SK-N-SH (cell line): ENCODE measurements around the gene PCDH1.

Source experiments
- CTCF ChIP-seq: fragments of 200-600 bp; sonication (generic); IDR thresholded peaks from 2 replicates; pipeline ENCODE4 v1.6.1; 2017; ENCODE audit warnings: antibody characterized with exemption, mild to moderate bottlenecking, moderate library complexity
- ELF1 ChIP-seq: IDR thresholded peaks from 2 replicates; pipeline ENCODE4 v1.4.0; 2012
- EP300 ChIP-seq, 2 experiments: IDR thresholded peaks; 2 replicates each; pipeline versions ENCODE4 v1.4.0 to v1.6.1; 2012; ENCODE audit warnings: borderline replicate concordance in 1 of 2, low read depth in 1 of 2, low read length in 1 of 2
- FOXM1 ChIP-seq: IDR thresholded peaks from 2 replicates; pipeline ENCODE4 v1.4.0; 2012; ENCODE audit warnings: low read depth, mild to moderate bottlenecking
- POLR2AphosphoS5 ChIP-seq: IDR thresholded peaks from 2 replicates; pipeline ENCODE4 v1.6.1; 2012; ENCODE audit warnings: low read depth, low read length
- RAD21 ChIP-seq: IDR thresholded peaks from 2 replicates; pipeline ENCODE4 v1.6.1; 2012; ENCODE audit warnings: mild to moderate bottlenecking, low read length
- RFX5 ChIP-seq: IDR thresholded peaks from 2 replicates; pipeline ENCODE4 v1.6.1; 2012; ENCODE audit warnings: mild to moderate bottlenecking, improper control_type of control experiment, low read length
- SIN3A ChIP-seq: IDR thresholded peaks from 2 replicates; pipeline ENCODE4 v1.6.1; 2012; ENCODE audit warnings: low read depth, mild to moderate bottlenecking, low read length, moderate library complexity, borderline replicate concordance
- SMC3 ChIP-seq: IDR thresholded peaks from 2 replicates; pipeline ENCODE4 v1.6.1; 2012; ENCODE audit warnings: low read depth, low read length, improper control_type of control experiment
- TF ChIP-seq, protein P1 (sequence below): IDR thresholded peaks from 2 replicates; pipeline ENCODE4 v1.6.1; 2012; ENCODE audit warnings: mild to moderate bottlenecking, low read depth, low read length, moderate library complexity
- TF ChIP-seq, protein P2 (sequence below): IDR thresholded peaks from 2 replicates; pipeline ENCODE4 v1.4.0; 2012; ENCODE audit warnings: low read depth

GRCh38 chr5:141906517-141906916 lies 28.3 kb upstream of the PCDH1 start:
- no peak for TF ChIP-seq CTCF
- TF ChIP-seq, protein P1, sequence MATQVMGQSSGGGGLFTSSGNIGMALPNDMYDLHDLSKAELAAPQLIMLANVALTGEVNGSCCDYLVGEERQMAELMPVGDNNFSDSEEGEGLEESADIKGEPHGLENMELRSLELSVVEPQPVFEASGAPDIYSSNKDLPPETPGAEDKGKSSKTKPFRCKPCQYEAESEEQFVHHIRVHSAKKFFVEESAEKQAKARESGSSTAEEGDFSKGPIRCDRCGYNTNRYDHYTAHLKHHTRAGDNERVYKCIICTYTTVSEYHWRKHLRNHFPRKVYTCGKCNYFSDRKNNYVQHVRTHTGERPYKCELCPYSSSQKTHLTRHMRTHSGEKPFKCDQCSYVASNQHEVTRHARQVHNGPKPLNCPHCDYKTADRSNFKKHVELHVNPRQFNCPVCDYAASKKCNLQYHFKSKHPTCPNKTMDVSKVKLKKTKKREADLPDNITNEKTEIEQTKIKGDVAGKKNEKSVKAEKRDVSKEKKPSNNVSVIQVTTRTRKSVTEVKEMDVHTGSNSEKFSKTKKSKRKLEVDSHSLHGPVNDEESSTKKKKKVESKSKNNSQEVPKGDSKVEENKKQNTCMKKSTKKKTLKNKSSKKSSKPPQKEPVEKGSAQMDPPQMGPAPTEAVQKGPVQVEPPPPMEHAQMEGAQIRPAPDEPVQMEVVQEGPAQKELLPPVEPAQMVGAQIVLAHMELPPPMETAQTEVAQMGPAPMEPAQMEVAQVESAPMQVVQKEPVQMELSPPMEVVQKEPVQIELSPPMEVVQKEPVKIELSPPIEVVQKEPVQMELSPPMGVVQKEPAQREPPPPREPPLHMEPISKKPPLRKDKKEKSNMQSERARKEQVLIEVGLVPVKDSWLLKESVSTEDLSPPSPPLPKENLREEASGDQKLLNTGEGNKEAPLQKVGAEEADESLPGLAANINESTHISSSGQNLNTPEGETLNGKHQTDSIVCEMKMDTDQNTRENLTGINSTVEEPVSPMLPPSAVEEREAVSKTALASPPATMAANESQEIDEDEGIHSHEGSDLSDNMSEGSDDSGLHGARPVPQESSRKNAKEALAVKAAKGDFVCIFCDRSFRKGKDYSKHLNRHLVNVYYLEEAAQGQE: no peak
- TF ChIP-seq RAD21: no peak
- no peak for TF ChIP-seq SIN3A
- TF ChIP-seq, protein P2, sequence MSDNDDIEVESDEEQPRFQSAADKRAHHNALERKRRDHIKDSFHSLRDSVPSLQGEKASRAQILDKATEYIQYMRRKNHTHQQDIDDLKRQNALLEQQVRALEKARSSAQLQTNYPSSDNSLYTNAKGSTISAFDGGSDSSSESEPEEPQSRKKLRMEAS: no peak
- TF ChIP-seq ELF1: no peak
- no peak for TF ChIP-seq RFX5
- no peak for TF ChIP-seq FOXM1
- no peak for TF ChIP-seq POLR2AphosphoS5
- no peak for TF ChIP-seq SMC3
- no peak for TF ChIP-seq EP300 (IDR thresholded peaks at IDR 0.05; ENCODE audit: borderline replicate concordance in 1 of 2, low read depth in 1 of 2, low read length in 1 of 2)
